Activated T-helper 1 cell treated with anti-CD3 and anti-CD28 coated beads, Interleukin-2, amount 50 U/mL, for 16 hours (primary cell): ENCODE measurements around the gene GRIN2B.

ENCODE experiments used
- DNase-seq, 2 donors: peaks; one replicate each; pipeline ENCODE4 v3.0.0-alpha.2; 2020; ENCODE audit warnings: low read depth in 1 of 2, low spot score in 1 of 2

The GRIN2B gene

DNA sequence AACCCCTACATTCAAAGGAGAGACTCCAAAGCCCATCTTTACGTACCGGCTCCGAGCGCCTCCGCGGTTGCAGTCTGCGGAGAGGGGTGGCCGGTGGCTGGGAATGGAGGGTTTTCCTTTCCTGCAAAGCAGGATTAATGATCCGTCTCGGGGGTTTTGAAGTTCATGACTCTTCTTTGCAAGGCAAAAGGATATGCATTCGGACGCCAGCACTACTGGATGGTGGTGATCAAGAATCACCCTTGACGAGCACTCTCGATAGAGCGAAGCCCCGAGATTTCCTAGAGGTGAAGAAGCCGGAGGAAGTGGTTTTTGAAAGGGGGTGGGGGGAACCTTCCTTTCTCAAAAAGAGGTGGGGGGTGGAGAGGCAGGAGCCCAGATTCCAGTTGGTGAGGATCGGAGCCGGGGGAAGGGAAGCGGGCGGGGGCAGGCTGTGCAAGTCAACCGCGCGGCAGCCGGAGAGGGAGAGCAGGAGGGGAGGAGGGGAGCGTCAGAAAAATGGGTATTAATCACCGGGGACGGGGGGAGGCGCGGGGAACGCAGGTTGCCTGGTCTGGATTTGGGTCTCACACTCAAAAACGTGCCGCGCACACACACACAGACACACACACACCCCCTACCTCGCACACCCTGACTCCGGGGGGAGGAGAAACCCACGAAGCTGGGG, at the start of gene GRIN2B:
GRIN2B (minus strand) TSS at position 307 of the 667 bp plus-strand sequence. CDS start 115,394 bp downstream, outside the sequence.
- no peak for DNase-seq

DNA sequence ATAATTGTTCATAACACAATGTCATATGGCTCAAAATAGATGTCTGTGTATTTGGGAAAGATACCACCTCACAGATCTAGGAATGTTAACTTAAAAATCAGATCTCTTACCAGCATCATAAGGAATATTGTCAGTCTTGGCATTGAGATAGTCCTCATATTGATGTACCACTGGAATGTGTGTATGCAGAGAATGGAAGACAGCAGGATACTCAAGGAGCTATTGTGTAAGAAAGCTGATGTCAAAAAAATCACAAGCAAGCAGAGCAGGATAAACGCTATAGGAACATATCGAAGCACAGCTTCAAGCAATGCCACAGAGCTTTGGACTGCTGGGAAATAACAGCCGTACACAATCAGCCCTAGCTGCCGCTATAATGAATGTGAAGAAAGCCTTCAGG, 45.1 kb upstream of the GRIN2B start:
- DNase-seq, result no peak

DNA sequence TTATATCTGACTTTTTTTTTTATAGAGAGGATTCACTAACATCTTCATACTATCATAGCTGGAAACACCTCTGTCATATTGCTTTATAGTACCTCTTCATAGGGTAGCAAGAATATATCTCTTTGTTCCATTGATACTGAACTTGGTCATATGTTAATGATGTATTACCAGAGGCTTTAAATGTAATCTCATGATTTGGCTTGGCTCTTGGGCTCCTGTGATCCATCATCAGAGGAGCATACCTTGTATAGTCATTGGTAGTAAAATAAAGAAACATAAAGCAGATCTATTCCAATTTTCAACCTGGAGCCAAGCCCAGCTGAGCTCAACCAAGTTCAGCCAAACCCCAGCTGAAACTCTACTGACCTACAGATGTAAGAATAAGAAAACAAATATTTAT, 43.2 kb upstream of the GRIN2B start:
- DNase-seq, result no peak

DNA sequence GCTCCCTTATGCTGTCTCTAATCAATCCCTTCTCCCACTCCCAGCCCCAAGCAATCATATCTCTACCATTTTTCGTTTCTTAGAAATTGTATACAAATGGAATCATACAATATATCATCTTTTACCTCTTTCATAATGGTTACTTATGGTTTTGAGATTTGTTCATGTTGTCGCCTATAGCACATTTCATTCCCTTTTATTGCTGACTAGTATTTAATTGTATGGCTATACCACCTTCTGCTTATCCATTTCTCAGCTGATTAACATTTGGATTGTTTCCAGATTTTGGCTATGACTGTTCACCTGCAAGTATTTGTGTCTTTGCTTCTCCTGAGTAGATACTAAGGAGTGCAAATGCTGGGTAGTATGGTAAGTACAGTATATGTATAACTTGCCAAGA, 36.7 kb upstream of the GRIN2B start:
- no peak for DNase-seq

DNA sequence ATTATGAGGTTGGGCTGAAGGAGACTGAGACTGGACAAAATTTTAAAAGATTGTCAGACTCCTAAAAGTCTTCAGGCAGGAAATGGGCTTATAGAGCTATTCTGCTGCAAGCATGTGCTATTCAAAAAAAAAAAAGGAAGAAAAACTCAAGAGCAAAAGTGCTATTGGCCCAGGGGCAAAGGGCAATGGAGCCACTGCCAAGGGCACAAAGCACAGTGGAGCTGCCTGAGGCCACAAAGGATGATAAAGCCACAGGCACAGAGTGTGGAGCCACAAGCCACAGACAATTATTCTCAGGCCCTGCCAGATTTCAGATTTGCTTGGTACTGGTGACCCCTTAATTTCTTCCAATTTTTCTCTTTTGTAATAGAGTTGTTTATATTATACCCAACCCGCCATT, 29.6 kb upstream of the GRIN2B start:
- no peak for DNase-seq

DNA sequence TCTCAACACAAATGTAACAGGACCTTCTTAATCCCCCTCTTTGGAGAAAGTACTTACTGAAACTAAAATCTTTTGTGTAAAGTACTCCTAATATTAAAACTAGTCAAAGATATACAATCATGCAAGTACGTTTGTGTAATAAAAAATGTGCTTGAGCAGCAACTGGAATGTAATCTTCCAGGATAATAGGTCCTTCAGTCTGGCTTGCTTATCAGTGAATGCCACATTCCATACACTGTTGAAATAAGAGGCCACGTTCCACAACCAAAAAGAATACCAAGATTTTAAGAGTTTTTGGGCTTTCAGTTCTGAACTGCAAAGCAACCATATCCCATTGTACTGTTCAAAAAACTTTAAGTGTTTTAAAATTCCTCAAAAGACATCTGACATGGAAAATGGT, 26.2 kb upstream of the GRIN2B start:
- DNase-seq, result no peak

DNA sequence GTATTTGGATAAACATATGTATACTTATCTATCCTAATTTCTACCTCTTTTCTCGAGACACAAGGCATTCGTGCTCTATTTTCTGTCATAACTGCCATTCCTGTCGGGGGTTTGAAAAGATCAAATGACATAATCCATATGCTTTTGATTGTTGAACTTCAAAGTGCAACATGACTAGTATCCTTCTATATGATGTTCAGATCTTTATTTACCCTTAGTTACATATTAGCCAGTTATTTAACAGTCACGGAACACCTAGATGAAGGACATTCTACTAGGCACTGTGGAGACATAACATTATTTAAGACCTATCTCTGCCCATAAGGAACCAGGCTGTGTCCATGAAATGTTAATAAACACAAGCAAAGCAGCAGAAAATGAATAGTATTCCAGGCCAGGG, 11.2 kb upstream of the GRIN2B start:
- no peak for DNase-seq

DNA sequence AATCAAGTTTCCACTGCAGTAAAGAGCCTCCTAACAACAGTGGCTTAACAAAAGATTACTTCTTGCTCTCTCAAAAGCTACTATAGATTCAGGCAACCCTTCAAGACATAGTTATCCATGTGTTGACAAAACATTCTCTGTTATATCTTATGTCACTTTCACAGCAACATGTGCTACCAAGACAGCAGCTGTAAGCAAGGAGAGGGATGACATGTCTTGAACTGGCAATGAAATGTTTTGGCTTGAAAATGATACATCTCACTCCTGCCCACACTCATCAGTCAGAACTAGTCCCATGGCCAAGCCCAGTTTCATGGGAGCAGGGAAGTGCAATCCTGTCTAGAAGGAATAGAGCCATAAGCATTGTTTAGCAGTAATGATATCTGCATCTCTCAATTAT, 10.7 kb upstream of the GRIN2B start:
- DNase-seq, result no peak

DNA sequence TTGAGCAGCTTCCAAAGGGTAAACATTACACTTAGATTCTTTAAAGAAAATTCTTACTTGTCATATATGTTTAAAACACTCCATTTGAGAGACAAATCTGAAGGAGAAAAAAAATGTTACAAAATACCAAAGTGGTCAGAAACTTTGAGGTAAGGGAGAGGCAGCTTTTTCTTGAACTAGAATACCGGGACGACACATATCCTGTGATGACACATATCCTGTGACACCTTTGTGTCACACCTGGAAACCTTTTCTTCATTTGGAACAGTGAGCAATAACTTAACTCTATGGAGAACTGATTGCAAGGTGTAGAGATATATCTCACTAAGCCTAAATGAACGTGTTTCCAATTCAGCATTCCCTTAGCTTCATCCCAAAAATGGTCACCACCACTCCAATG, 4.6 kb upstream of the GRIN2B start:
- DNase-seq, result no peak

DNA sequence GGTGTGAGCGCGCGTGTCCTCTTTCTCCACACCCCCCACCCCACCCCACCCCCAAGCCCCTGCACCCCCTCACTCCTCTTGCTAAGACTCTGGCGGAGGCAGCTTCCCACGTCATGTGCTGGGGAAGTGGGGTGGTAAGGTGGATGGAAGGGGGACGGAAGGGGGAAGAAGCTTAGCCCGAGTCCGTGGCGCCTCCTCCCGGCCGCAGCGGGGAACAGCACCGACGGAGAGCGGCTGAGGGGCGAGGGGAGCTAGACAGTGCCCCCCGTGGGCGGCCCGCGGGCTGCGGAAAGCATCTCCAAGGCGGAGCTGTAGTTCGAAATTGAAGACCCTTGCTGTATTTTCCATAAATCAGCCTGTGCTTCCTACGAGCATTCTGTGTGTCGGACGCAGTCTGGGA, 588 bp upstream of the GRIN2B start:
- no peak for DNase-seq

DNA sequence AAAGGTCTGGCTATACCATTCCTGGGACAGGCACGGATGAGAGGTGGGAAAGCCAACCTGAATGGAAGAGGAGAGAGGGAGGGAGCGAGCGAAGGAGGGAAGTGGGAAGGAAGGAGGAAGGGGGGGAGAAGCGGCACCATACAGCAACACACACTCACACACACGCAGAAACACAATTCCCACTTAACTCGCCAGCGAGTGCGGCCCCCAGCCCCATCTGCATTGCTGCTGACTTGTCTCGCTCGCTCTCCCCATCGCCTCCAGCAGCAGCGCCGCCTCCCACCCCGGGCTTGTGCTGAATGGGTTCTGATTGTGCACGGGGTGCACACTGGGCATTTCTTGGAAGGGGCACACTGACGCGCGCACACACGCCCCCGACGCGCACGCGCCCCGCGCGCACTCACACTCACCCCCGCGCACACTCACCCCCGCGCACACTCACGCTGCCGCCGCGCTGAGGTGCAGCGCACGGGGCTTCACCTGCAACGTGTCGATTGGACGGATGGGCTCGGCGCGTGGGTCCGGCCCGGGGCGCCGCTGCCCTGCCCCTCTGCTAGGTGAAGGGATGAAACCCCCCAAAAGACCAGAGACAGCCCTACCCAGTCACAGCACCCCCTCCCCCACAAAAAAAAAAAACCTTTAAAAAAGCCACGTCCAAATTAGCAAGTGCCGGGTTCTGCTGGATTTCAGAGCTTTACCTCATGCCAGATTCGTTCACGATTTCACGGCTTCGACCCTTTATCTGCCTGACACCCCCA, 685 bp downstream of the GRIN2B start:
- DNase-seq, result no peak

DNA sequence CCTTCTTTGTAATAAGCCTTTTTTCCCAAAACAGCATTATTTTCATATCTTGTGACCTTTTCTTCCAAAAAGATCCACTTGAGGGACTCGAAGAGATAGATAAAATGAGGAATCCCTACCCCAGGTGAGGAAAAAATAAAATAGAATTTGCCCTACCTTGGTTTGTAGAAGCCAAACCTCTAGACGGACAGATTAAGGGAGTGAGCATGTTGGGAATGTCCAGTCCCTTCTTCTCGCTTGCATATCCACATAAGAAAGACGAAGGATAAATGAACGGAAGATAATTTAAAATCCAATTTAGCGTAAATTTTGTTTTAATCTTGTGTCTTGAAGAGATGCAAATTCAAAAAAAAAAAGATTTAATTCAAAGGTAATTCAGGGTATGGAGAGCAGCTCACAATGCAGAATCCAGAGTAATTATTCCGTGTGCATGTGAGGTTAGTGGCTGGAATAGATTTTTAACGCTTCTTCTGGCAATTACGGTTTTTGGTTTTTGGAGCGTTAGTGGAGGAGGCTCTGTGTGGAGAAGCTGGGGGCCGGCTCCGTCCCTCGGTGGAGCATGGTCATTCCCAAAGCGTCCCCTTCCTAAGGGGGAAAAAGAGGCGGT, 1.5 kb downstream of the GRIN2B start:
- no peak for DNase-seq

DNA sequence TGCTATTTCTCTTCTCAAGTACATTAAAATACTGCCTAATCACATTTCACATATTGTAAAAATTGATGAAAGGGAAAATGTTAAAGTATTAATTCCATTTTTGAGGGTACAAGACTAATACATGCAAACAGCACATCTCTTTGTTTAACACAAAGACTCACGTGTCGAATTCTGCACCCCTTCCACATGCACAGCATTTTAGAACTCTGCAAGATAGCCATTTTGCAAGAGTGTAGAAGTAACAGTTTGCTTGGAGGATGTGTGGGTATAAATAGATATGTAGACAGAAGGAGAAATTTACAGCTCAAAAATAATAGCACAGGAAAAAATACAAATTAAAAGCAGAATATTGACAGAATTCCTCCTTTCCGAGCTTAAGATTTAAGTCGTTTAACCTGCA, 2.5 kb downstream of the GRIN2B start:
- DNase-seq, result no peak

DNA sequence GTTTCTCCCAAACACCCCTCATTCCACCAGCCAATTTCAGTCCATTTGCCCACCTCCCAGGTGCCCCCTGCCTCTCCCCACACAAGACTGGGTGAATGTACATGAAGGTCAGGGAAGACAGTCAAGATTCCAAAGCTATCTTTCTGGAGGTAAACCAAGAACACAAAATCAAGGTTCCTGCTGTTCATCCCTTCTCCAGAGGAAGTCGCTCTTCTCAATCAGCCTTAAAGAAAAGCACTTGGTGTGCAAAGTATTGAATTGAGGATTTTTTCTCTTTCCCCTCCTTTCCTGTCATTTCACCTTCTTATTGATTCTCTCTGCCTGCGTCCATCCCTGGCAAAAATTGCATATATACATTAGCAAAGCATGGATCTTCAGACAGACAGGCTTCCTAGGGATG, 4.5 kb downstream of the GRIN2B start:
- no peak for DNase-seq

DNA sequence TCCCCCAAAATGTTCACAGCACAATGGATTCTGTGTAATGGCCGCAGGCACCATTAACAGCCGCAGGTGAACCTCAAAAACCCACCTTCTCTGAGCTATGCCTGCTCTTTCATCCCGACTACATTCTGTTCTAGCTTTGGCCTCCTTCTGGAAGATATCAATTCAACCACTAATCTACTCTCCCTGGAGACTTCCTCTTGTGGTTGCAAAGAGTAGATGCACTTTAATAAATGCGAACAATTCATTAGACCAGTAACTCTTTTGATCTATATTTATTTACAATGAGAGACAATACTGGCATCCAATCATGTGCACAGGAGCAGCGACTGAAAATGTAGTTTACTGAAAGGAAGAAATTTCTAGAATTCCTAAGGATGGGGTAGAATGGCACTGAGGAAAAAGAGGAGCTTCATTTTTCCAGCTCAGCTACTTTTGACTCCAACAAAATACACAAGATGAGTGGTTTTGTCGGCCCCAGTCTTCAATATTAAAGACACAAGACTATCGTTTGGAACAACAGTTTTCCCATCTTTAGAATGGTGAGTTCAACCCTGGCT, 5.3 kb downstream of the GRIN2B start:
- DNase-seq, result no peak

DNA sequence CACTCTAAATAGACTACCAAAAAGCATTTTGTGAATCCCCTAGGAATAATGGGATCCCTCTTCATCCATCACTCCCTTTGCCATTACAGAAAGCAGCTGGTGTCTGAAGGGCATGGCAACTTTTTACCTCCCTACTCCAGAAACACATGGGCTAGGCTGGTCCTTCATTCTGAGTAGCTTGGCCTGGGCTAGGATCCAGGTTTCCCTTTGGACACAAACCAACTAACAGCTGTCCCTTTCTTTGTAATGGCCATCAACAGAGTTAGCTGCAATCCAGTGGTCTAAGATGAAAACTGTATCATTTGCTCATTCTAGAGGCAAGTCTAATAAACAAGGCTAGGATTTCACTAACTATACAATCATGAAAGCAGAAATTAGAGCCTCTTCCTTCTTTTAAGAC, 7.4 kb downstream of the GRIN2B start:
- no peak for DNase-seq

DNA sequence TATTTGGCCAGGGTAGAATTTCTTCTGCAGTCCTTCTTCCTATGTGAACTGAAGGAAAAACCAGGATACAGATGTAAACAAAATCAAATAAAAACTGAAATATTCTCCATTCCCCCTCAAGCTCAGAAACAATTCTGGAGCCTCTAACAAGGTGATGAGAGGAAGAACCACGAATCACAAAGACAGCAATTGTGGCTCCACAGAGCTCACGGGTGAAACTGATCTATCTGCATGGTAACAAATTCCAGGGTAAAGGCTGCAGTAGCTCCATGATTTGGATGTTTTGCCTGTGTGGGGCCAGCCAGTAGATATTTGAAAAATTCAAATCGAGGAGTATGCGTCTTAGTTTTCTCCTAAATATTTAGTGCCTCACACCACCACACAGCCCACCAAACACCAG, 10.6 kb downstream of the GRIN2B start:
- no peak for DNase-seq

DNA sequence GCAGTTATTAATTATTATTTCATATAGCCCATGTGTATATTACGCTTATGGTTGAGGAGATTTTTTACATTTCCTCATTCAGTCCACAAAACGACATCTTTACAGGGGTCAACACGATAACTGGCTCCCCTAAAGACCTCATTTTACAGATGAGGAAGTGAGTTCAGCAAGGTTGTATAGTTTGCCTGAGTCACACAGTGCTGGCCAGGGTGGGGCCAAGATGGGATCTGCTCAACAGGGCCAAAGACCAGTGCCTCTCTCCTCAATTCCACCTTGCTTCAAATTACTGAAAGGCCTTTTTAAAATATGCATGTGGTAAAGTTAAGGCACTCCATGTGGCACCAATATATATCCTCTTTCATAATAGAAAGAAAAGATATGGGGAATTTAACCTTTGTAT, 13.1 kb downstream of the GRIN2B start:
- no peak for DNase-seq

DNA sequence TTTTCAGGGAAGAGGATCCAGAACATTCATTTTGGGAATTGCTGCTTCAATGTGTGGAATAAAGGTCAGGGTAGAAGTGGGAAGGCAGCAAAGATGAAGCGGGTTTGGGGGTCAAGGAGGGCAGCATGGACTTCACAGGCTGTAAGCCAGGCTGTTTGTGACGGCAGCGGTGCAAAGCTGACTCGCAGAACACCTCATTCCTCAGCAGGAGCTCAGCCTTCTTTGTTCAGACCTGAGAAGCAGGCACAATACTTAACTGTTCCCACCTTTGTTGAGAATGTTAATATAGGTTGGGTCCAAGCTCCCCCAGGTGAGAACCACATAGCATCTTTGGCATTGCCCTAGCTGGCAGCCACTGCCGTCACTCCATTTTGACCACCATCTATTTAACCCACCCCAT, 16.7 kb downstream of the GRIN2B start:
- no peak for DNase-seq

DNA sequence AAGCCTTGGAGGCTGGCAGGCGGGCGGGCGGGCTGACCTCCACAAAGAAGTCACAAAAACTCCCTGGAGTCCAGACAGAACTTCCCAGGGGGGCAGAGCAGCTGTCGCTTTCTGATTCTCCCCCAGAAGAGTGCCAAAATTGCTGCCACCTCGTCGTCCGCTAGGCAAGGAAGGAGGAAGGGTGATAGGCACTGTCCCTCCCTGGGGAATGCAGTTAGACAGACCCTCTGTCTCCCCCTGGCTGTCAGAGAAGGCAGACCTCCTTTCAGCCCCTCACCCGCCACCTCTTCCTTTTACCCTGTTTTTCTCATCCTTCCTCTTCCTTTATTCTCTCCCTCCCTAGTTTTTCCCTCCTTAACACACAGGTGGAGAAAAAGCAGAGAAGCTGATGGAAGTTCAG, 18.7 kb downstream of the GRIN2B start:
- DNase-seq, result no peak

DNA sequence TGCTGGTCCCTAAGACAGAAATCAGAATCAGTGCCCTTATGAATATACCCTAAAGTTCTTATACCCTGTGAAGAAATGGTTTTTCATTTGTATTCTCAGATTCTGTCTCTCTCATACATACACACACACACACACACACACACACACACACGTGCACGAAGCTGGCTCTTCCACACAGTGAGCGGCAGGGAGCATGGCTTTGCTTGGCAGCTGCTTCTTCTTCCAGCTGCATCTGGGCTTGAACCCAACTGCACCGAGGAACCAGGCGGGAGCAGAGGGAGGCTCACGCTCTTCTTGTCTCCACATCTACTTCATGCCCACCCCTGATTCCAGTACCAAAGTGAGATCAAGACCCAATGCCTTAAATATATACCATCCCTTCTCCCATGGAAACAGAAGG, 19.4 kb downstream of the GRIN2B start:
- no peak for DNase-seq

DNA sequence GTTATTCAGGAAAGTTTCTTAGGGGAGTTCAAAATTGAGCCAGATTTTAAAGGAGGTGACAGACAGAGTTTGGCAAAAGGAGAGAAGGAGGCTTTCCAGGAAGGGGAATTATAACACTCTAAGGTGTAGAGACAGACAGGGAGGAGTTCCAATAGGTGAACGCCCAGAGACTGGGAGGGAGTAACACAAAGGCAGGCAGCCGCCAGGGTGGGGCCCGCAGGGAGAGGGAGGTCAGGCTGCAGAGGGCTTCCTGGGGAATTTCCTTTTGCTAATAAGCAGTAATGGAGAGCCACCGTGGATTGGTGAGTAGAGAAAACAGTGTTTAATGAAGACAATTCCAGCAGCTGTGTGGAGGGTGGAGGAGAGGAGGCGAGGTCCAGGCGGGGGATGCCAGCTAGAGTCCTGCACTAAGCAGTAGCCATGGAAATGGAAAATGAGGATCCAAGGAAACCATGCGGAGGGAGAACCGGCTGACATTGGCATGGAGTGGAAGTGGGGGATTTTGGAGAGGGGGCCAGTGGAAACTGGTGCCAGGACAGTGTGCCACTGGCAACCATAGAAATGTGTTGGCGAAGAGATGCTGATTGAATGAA, 22.2 kb downstream of the GRIN2B start:
- no peak for DNase-seq
